ENCODE data around the gene ALKBH5.
A peak's percentile ranks its signal among the peaks of the same experiment; 100 is the strongest.
"Not testable (repeated sequence)": the region's sequence is repeated elsewhere in the genome, so short reads cannot be mapped to it uniquely, and the experiment has no call there.

ALKBH5 gene

DNA sequence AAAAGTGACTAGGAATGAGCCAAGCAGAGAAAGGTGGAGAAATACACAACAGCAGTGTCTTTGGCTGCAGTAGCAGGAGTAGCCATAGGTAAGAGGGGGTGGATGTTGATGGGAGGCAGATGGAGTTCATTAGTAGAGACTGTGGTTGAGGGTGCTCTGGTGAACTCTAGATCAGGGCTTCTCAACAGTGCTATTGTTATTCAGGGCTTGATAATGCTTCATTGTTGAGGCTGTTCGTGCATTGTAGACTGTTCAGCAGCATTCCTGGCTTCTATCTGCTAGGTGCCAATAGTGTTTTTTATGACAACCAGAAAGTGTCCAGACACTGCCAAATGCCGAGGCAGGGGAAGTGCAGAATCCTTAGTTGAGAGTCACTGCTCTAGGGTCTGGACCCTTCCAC, 3.6 kb downstream of the ALKBH5 start:
- DNase-seq, result no peak

DNA sequence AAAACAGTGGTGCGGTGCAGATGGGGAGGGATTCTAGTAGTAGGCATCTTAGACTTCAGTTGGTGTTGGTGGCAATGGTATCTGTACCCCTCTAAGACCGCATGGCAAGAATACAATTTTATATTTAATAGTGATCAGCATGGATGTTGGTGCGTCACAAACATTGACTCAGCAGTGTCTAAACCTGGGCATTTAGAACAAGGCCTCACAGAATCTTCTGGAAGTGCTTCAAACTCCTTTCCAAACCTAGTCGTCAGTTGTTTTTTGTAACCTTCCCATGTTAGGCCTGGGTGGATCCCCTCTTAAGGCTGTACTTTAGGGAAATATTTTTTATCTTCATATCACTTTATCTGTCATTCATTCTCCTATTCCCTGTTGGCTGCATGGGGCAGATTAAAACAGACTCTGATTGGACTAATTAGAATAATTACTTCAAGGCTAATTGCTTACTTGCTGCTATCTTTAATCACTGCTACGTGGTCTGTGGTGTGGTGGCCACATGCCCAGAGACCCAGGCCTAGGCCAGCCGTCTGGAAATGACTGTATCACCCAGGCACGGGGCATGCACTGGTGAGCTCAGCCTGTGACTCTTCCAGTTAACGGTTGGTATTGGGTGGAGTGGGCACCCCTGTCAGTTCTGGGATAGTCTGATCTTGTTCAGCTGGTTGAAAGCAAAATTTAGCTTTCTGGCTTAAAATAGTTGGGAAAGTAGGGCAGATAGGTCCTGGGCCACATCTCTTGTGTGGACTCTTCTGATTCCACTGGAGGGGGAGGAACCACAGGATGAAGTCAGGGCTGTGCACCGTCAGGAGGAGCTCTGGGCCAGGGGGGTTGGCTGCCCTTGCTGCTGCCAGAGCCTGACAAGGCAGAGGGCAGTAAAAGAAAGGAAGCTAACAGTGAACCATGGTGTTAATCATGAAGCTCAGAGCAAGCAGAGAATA, 4.5 kb downstream of the ALKBH5 start:
- DNase-seq, result no peak

DNA sequence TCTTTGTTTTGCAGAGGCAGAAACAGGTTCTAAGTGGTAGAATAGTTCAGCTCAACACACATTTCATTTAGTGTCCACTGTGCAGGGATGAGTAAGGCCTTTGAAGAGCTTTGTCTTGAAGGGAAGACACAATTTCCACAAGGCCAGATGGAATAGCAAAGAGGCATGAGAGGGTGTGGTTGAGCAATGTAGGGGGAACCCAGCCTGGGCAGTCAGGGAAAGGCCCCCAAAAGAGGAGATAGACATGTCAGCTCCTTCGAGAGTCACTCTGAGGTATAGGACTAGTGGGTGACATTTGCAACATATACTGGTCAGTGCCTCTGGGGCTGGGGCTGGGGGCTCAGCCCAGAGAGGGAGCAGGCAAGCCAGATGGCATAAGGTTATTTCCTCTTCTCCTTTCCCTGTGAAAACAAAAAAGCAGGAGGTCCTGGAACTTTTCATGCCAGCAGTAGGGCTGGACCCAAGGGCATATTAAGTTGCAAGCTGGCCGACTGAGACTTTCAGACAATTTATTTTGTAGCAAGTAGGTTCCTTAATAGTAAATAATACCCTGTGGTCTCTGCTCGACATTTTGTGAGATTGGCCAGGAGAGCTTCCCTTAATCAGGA, 7.1 kb downstream of the ALKBH5 start:
- no peak for DNase-seq

DNA sequence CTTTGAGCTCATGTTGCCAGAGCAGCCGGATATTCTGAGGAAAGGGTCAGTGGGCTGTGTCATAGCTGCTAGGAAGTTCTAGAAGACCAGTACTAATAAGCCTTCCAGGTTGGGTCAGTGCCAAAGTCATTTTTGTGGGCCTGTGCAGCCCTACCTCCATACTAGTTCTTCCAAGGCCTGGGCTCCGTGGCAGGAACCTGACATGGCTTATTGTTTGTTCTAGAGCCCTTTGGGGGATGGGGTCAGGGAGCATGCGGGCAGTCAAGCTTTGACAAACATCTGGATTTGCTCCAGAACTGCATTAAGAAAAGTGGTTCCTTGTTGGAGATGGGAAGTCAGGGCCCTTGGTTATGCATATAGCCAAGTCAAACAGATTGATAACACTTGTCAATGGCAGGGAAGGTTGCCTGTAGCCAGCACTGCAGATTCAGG, 7.6 kb downstream of the ALKBH5 start:
- no peak for DNase-seq

DNA sequence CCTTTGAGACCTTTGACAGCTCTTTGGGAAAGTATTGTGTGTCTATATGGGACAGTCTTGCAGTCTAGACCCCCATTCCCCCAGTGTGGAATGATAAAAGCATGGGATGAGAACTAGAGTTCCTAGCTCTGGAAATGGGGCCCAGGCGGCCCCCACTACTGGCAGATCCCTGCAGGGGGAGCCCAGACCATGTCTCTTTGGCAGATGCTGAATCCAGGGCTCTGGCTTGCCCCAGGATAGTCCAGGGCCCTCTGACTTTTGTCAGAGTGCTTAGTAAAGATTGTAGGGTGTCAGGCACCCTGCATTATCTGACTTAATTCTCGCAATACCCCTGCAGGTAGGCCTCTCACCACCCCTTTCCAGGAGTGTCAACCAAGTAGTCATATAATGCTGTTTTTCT, 8.3 kb downstream of the ALKBH5 start:
- peak; percentile 9 for DNase-seq

DNA sequence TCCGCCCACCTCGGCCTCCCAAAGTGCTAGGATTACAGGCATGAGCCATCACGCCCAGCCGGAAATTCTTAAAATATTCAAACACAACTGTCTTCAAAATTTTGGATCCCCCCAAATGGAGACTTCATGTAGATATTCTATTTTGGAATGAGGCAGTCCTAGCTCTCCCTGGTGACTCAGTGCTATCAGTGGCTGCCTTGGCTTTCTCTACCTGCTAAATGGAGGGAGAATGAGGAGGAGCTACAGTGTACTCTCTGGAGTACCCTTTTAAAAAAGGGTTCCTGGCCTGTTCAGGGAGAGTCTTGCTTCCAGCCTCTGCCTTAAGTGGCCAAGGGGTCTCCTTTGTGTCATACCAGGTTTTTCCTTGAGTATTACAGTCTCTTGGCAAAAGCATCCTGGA, 10.8 kb downstream of the ALKBH5 start:
- DNase-seq, result no peak

DNA sequence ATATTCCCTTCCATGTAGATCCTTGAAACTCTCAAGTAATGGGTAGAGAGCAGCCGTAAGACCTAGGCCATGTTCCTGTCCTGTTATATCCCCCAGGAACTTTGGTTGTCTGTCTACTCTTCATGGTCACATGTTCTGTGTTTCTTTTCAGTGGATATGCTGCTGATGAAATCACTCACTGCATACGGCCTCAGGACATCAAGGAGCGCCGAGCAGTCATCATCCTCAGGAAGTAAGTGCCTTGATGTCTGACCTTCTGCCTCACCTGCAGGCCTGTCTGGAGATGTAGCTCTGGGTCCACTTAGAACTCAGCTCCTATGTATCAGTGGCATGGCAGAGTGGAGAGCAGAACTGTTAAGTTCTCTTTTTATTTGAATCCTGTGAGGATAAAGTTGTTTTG, 11.2 kb downstream of the ALKBH5 start:
- DNase-seq, result no peak

DNA sequence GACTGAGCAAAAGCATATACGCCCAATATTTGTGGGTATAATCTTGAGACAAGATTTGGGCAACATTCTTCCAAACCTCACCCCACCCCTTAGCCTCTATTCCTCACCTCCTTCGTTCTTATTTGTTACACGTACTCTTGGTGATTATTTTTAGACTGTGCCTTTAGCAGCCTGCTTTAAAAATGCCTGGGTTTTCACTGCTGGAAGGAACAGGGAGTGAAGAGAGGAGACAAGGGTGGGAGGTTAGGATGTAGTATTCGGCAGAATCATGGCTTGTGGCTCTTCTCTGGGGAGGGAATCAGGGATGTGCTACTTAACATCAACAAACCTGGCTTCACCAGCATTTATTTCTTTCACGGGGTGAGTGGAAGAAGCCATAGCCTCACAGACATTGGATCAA, 11.6 kb downstream of the ALKBH5 start:
- no peak for DNase-seq

DNA sequence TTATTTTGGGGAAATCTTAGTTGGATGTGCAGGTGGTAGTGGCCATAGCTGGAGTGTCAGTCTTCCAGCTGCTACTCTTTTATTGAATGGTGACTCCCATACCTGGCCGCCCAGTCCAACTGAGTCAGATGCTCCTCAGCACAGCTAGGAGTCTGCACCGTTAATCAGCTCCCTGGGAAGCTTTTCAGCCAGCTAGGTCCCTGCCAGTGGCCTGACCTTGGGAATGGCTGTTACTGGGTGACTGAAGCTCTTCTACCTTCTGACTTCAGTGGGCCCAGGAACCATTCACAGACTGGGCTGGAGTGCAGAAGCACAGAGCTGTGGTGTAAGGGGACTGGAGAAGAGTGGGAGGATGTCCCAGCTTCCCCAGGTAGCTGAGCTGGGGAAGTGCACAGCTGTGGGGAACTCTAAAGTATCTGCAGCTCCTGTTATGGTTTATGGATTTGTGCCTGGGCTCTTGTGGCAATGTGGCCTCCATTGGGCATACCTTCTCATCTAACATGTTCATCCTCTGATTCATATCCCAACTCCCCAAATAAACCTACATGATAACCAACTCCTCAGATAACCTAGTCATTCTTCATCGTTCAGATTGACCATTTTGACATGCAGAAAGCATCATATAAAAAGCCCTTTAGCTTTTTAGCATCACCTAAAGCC, 14.0 kb downstream of the ALKBH5 start:
- no peak for DNase-seq

DNA sequence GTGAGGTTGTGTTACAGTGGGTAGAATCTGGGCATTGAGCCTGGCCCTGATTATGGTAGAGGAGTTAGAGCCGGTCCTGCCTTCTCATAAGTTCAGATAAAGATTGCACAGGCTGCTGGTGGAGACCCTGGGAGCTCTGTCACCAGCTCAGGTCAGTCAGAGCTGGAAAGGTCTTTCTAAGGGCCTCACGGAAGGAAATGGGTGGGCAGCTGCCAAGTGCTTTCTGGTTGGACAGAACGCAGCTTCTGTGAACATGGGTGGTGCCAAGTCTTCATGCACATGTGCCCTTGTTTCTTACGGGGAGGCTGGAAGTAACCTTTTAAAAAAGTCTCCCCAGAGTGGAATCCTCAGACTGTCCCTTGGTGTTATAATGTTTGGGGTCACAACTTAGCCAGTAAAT, 14.9 kb downstream of the ALKBH5 start:
- no peak for DNase-seq

DNA sequence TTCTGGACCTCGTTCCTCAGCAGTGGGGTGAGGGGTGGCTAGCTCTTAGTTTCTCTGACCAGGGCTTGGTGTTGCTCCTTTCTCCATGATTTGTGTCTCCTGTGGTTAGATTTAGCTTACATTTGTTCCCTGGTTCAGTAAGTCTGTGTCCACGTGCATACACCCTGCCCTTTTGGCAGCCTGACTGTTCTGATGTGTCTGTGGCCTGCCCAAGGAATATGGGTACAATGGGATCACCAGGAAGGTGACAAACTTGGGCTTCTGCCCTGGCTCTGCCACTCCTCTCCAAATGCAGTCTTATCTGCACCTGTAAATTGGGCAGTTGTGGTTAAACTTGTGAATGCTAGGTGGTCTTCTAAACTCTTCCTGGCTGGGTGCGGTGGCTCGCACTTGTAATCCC, 17.5 kb downstream of the ALKBH5 start:
- no peak for DNase-seq

DNA sequence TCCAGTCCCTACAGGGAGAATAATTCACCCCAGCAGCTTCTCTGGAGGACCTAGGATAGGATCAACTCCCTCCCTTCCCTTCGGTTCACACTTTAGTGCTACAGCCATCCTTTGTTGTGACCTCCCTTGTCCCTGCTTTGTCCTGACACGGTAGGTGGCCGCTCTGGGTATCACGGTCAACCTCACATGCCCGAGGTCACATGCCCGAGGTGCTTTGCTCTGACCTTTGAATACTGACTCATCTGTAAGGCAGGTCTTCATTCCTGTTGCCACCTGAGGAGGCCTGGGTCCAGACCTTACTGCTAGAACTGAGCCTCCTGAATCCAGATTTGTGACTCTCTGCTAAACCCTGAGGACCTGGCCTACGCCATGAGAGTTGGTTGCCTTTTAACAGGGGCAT, 19.7 kb downstream of the ALKBH5 start:
- no peak for DNase-seq

DNA sequence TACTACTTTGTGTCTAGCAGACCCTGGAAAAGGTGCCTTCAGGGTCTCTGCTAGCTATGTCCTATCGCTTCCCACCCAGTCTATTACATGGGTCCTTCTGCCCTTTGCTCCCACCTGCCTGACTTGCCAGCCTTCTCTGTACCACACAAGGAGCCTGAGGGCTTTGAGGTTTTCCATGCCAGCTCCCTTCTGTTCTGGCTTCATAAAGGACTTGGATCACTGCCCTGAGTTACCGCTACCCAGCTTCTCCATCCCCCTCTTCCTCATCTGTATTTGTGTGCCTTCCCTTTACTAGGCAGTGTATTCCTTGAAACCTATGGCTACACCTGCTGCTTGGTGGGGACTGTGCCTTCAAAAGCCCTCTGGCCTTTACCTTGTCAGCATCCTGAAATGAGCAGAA, 22.2 kb downstream of the ALKBH5 start:
- no peak for DNase-seq

DNA sequence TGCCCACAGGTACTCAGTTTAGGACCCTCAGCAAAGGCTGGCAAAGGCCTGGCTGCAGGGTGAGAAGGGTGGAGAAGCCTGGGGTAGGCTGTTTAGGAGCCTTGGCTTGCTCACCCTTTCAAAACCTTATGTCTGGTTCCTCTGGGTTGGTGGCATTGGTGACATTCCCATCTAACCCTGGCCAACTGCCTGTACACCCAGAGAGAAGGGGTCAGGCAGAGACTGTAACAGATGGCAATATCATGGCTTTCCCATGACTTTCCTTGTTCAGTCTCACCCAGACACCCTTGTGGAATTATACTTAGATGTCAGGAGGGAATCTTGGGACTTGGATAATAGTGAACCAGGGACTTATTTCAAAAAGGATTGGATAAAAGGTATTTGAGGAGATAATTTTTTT, 23.3 kb downstream of the ALKBH5 start:
- DNase-seq, result no peak

DNA sequence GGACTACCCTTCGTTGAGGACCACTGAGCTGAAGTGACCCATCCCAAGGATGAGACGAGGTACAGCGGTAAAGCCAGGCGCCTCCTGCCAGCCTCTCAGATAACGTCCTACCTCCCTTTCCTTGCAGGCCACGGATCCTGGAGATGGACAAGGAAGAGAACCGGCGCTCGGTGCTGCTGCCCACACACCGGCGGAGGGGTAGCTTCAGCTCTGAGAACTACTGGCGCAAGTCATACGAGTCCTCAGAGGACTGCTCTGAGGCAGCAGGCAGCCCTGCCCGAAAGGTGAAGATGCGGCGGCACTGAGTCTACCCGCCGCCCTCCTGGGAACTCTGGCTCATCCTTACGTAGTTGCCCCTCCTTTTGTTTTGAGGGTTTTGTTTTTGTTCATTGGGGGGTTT, 24.5 kb downstream of the ALKBH5 start:
- no peak for DNase-seq

DNA sequence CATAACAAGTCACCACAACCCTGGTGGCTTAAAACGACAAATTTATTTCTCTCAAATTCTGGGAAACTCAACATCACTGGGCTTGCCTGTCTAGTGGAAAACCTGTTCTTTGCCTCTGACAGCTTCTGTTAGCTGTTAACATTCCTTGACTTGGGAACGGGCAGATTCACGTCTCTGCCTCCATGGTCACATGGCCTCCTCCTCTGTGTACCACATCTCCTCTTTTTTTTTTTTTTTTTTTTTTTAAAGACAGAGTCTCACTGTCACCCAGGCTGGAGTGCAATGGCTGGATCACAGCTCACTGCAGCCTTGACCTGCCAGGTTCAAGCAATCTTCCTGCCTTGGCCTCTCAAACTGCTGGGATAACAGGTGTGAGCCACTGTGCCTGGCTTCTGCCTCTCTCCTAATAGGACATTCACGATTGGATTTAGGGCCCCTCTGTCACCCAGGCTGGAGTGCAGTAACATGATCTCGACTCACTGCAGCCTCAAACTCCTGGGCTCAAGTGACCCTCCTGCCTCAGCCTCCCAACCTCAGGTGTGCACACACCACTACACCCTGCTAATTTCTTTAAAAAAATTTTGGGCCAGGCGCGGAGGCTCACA, 30.1 kb downstream of the ALKBH5 start:
- no peak for DNase-seq

DNA sequence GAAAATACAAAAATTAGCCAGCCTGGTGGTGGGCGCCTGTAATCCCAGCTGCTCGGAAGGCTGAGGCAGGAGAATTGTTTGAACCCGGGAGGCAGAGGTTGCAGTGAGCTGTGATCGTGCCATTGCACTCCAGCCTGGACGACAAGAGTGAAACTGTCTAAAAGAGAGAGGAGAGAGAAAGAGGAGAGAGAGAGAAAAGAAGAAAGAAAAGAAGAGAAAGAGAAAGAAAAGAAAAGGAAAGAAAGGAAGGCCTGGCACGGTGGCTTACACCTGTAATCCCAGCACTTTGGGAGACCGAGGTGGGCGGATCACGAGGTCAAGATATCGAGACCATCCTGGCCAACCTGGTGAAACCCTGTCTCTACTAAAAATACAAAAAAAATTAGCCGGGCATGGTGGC, 33.3 kb downstream of the ALKBH5 start:
- DNase-seq, result not testable (repeated sequence)

DNA sequence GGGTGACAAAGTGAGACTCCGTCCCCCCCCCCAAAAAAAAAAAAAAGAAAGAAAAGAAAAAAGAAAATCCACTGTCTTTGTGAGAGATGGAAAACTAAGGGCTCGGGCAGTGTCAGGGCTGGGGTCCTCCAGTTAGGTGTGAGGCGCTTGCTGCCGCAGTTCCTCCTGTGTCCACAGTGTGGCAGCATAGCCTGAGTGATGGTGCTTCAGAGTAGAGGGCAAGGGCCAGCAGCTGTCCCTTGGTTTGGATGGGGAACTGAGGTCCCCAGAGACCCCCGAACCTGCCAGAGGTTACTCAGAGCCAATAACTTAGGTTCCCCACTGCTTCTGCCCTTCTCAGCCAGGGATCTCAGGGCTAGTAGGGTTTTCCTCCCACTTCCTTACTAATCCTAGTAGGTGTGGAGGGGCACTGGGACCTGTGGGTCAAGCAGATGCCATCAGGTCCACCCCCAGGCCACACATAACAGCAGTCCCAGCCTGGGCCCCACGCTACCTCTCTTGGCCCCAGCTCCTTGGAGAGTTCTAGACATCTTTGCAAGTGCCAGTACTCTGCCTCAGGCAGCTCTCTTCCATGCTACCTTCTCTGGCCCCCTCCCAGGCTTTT, 33.9 kb downstream of the ALKBH5 start:
- peak; percentile 69 for DNase-seq

DNA sequence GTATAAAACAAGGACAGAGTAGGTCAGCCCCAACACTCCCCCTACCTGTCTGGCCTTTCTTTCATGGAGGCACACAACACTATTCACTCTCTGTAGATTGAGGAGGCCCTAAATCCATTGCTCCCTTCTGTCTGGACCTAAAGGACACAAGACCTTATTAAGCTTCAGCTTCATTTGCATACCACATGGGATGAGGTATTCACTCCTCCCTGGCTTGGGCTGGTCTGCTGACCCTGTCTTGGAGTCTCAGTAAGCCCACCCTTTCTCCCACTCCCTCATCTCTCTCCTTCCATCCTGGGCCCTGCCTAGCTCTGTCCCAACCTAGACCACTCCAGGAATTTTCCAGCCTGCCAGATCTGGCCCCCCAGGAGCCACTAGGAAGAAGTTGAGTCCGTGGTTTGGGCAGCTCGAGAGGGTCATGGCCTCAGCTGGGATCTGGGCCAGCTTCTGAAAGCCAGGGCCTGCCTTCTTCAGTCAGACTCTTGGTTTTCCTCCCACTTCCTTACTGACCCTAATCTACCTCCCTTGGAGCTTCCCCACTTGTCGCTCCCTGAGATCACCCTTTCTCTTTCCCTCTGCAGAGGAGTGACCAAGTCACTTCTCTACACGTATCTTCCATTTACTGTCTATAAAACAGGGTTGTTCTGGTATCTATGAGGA, 35.3 kb downstream of the ALKBH5 start:
- DNase-seq, result no peak

DNA sequence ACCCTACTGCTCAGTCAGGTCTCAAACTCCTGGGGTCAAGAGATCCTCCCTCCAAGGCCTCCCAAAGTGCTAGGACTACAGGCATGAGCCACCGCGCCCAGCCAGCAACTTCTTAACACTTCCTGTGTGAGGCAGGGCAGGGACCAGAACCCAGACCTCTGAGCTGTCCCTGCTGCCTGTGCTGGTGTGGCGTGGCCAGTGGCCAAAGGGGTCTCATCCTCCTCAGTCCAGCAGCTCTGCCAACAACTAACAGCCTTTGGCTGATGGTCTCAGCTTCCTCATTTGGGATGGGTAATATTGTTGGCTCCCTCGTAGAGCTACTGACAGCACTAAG, 40.4 kb downstream of the ALKBH5 start:
- no peak for DNase-seq

DNA sequence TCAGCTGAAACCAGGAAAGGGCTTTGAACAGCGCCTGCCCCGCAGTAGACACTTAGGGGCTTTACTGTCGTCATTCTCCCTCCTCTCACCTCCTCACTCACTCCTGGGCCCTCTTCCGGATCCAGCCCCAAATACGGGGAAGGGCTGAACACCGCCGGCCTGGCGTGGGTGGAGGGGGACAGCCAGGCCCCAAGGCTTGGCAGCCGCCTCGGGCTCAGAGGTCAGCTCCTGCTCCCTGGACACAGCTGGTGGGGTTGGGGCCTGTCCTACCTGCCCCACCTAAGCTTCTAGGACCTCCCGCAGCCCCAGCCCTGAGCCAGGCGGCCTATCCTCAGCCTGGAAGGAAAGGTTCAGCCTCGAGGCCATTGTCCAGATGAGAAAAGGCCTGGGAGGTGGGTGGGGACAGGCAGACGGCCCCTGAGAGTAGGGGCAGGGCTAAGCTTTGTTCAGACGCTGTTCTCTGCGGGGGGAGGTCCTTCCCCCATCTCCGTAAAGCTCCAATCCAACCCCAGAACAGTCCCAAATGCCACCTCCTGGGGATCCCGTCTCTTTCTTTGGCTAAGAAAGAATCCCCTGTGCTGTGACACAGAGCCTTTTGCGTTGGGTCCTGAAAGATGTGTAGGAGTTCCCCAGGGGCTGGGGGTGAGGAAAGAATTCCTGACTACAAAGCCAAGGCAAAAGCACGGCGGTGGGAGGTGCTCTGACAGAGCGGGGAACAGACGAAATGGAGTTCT, 40.9 kb downstream of the ALKBH5 start:
- DNase-seq, result no peak

DNA sequence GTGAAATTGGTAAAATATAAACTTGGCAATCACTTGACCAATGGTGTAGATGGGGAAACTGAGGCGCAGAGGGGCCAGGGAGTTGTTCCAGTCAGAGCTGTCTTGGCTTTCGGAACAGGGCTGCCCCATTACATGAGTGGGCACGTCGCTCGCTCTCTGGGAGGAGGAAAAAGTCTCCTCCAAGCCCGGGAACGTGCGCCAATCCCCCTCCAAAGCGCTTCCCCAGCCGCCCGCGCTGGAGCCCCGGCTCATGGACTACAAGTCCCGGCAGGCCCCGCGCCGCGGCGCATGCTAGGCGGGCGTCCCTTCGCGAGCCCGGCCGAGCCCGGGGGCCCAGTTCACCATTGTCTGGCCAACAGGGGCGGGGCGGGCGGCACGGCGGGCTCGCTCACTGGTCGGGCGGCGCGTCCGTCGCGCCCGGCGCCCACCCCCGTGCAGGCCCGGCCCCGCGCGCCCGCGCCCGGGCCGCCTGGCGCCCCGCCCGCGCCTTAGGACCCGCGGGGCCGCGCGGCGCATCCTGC, 41.6 kb downstream of the ALKBH5 start, which contains the start of gene LLGL1:
Gene LLGL1, plus strand, starts transcription at position 515 of the 521 bp plus-strand sequence. CDS start 48 bp downstream, outside the sequence.
- peak; percentile 95 for DNase-seq
